Measurements from ENCODE around the gene WNT2.

WNT2 gene

DNA sequence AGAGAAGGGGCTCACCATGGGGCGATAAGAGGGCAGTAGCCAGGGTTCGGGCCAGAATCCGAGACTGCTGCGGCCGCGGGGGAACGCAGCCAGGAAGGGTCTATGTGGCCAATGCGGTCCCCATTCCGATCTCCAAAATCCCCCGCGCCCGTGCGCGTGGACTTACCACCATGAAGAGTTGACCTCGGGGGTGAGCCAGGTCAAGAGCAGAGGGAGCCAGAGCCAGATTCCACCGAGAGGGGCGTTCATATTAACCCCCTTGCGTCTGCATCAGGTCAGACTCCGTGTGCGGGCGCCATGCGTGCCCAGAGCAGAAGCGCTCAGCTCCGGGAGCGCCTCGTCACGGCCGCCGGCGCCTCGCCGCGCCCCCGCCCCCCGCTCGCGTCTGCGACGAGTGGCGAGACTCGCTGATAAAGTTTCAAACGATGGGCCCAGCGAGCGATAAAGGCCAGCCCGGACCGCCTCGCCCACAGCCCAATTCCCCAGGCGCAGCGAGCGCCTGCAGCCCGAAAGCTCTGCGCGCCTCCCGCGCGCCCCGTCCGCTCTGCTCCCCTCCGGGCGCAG, at the start of gene WNT2:
Gene WNT2, minus strand, starts transcription at position 318 of the 564 bp plus-strand sequence. Its CDS starts 69 bp downstream, at position 249.
- TF ChIP-seq CTCF (IDR thresholded peaks at IDR 0.05; ENCODE audit: low read depth, low read length): no peak
- no peaks in the 10 kb centered on the region for H3K36me3 ChIP-seq
- peaks cover 3% of the 10 kb centered on the region for H3K9me3 ChIP-seq (ENCODE audit: severe bottlenecking)
- H3K27ac ChIP-seq: no peak within 1 kb of the TSS
- H3K4me3 ChIP-seq (ENCODE audit: low read depth, low read length): no peak within 1 kb of the TSS
- DNase-seq: no peak
- peaks cover 83% of the 10 kb centered on the region for H3K27me3 ChIP-seq (ENCODE audit: insufficient read depth, low read depth, severe bottlenecking)

GRCh38 chr7:117372073-117372472, 49.2 kb upstream of the WNT2 start:
- Histone ChIP-seq H3K4me3 (ENCODE audit: low read depth, low read length) (no peak overlapping the region), H3K9me3 (ENCODE audit: severe bottlenecking) (no peaks in the 10 kb centered on the region), H3K27ac (no peak overlapping the region), H3K27me3 (ENCODE audit: insufficient read depth, low read depth, severe bottlenecking) (peaks cover 16% of the 10 kb centered on the region), H3K36me3 (no peaks in the 10 kb centered on the region)
- TF ChIP-seq CTCF (IDR thresholded peaks at IDR 0.05; ENCODE audit: low read depth, low read length): no peak
- no peak for DNase-seq

DNA sequence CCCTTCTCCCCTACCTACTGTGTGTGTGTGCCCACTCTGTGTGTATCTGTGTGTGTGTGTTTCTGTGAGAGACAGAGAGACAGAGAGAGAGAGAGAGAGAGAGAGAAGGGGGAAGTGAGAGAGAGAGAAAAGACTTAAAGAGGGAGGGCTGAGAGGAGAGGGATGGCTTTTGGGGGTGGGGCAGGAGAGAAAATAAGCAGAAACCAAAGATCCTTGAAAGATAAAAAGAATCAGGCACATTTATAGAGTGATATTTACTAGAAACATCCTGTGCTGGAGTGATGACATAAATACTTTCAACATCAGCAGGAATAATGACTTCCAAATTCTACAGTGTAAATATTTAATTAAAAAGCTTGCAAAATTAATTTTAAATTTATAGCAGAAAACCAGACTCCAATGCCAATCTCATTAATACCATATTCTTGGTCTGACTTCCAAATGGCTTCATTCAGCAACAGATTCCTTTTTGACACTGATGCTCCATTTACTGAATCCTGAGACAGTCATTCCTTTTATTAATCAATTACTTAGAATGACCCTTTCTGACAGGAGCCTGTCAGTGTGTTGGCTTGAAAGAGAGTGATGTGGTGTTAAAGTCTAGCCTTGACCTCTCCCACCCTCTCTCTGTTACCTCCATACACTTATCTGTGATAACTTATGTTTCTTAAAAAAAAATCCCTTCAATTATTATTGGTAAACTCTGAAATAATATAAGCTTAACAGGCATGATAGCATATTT, 41.7 kb upstream of the WNT2 start:
- Histone ChIP-seq H3K9me3 (ENCODE audit: severe bottlenecking) (no peaks in the 10 kb centered on the region), H3K36me3 (no peaks in the 10 kb centered on the region), H3K27me3 (ENCODE audit: insufficient read depth, low read depth, severe bottlenecking) (peaks cover 29% of the 10 kb centered on the region), H3K27ac (no peak overlapping the region), H3K4me3 (ENCODE audit: low read depth, low read length) (no peak overlapping the region)
- TF ChIP-seq CTCF (IDR thresholded peaks at IDR 0.05; ENCODE audit: low read depth, low read length): no peak
- DNase-seq: no peak

DNA sequence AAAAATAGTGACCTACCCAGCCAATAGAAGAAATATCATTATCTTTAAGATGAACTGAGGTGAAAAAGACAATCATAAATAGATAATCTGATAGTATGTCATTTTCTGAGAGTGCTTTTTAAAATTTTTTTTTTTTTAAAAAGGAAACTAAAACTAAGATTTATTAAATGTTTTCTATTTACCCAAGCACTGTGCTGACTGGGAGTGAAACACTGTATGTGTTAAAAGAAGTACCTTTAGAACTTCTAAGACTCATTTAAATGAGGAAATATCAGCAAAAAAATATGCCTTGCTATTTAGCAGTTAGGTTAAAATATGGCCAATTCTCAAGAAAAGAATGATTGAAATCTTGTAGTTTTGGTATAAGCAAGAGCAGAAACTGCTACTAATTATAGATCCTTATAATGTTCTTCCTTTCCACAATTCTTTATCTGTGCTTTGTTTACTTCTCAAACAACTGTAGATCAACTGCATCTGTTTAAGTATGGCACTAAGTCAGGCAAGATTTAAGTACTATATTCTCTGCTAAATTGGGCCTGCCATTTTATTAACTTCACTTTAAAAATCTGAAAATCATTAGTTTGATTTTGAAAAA, 39.5 kb upstream of the WNT2 start:
- peaks cover 27% of the 10 kb centered on the region for H3K27me3 ChIP-seq (ENCODE audit: insufficient read depth, low read depth, severe bottlenecking)
- no peaks in the 10 kb centered on the region for H3K36me3 ChIP-seq
- H3K9me3 ChIP-seq (ENCODE audit: severe bottlenecking): no peaks in the 10 kb centered on the region
- TF ChIP-seq CTCF (IDR thresholded peaks at IDR 0.05; ENCODE audit: low read depth, low read length): no peak
- no peak overlapping the region for H3K4me3 ChIP-seq (ENCODE audit: low read depth, low read length)
- no peak for DNase-seq
- H3K27ac ChIP-seq: no peak overlapping the region

DNA sequence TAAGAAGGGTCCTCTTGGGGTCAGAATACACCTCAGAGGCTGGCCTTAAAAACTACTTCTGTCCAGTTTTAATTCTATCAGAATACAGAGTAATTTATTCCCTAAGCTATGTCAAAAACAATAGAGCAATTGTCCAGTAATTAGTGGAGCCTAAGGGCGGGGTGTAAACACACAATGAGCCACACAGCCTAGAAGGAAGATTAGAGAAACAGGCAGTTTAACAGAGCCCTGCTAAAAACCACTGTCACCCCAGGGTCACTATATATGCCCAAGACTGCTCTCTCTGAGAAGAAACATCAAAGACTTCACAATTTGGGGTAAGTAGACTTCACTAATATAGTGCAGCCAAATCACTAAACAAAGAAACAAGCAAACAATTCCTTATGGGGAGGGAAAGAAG, 27.2 kb upstream of the WNT2 start:
- Histone ChIP-seq H3K27ac (no peak overlapping the region), H3K4me3 (ENCODE audit: low read depth, low read length) (no peak overlapping the region), H3K27me3 (ENCODE audit: insufficient read depth, low read depth, severe bottlenecking) (peaks cover 23% of the 10 kb centered on the region), H3K9me3 (ENCODE audit: severe bottlenecking) (no peaks in the 10 kb centered on the region), H3K36me3 (no peaks in the 10 kb centered on the region)
- TF ChIP-seq CTCF (IDR thresholded peaks at IDR 0.05; ENCODE audit: low read depth, low read length): no peak
- DNase-seq: no peak
